ENCODE data around the gene TLE6. TPM values are rescaled to one million over a fixed set of nuclear protein-coding genes. Genes with fewer than 3 reads are reported as not detected.

TLE6 gene
- total RNA-seq, 1 donor from 2014 or later, result 0.11 TPM

DNA sequence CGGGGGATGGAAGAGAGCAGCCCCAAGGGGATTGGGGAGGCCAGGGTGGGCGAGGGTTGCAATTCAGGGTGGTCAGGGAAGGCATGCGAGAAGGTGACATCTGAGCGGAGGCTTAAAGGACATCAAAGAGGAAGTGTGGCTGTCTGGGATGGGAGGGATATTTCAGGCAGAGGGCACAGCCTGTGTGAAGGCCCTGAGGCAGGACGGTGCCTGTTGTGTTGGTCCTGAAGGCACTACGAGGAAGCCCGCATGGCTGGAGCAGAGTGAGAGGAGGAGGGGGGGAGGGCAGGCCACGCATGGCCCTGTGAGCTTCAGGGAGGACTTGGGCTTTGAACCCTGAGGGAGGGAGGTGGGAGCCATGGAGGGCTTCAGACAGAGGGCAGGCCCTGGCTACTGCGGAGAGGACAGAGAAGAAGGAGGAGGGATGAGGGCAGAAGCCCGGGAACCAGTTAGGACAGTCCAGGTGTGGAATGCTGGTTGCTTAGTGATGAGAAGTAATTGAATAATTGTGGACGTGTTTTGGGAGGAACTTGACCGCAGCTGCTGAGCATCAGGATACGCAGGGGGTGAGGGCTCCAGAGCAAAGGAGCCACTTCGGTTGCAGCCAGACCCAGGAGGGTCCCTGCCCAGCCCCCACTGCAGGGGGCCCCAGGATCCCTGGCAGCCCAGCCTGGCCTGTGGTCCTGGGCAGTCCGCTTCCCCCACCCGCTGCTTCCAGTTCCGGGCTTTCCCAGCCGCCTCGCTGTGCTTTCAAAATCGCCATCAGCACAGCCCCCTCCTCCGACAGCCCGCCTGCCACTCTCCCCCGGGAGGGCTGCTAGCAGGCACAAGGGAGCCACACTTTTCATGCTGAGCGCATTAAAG is 6.2 kb downstream of the TLE6 start:
- peaks cover 66% of the 10 kb centered on the region for H3K27me3 Mint-ChIP-seq (ENCODE audit: low read depth, unreplicated experiment)
- Histone ChIP-seq H3K27ac (ENCODE audit: low read depth, low read length) (no peak overlapping the region), H3K9me3 (ENCODE audit: insufficient read depth, low read depth, low read length) (no peaks in the 10 kb centered on the region), H3K27me3 (ENCODE audit: insufficient read depth, low read length) (peaks cover 16% of the 10 kb centered on the region), H3K4me1 (ENCODE audit: insufficient read depth, low read length) (peaks cover 13% of the 10 kb centered on the region), H3K4me3 (ENCODE audit: insufficient read depth, low read depth, low read length) (peak overlapping the region; percentile 40), H3K79me2 (ENCODE audit: insufficient read depth, low read length) (no peaks in the 10 kb centered on the region), H3K4me2 (ENCODE audit: low read length) (peak overlapping the region; percentile 80), H4K20me1 (ENCODE audit: insufficient read depth, low read length) (no peaks in the 10 kb centered on the region), H2AFZ (ENCODE audit: low read depth, low read length) (peak overlapping the region; percentile 67), H3K36me3 (ENCODE audit: insufficient read depth, low read length) (no peaks in the 10 kb centered on the region), H3K9ac (ENCODE audit: low read length) (peak overlapping the region; percentile 33)
- no peaks in the 10 kb centered on the region for H3K4me1 Mint-ChIP-seq (ENCODE audit: low read depth, unreplicated experiment)
- no peak overlapping the region for H3K4me3 Mint-ChIP-seq (ENCODE audit: unreplicated experiment)
- FAIRE-seq, result no peak
- H3K9me3 Mint-ChIP-seq (ENCODE audit: unreplicated experiment), result peaks cover 2% of the 10 kb centered on the region
- peak; percentile 41 for TF ChIP-seq EZH2 (IDR thresholded peaks at IDR 0.05; ENCODE audit: insufficient read depth, low read length)
- TF ChIP-seq CTCF (IDR thresholded peaks at IDR 0.05; ENCODE audit: insufficient read depth, low read depth, low read length), result no peak
- H3K27ac Mint-ChIP-seq (ENCODE audit: unreplicated experiment), result no peak overlapping the region
- no peaks in the 10 kb centered on the region for H3K36me3 Mint-ChIP-seq (ENCODE audit: low read depth, unreplicated experiment)
- DNase-seq (ENCODE audit: low read depth), result peak; percentile 75

DNA sequence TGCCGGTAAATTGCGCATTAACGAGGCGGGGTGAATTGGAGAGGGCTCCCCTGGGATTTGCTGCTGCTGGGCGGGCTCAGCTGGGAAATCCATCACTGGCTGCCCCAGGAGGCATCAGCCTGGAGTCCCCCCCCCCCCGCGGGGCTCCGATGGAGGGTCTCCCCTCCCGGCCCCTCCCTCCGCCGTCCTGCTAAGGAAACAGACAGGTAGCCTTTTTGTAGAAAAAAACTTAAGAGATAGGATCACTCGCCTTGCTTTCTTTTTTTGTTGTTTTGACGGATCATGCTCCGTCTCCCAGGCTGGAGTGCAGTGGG is 6.8 kb downstream of the TLE6 start:
- Histone ChIP-seq H3K4me2 (ENCODE audit: low read length) (peak overlapping the region; percentile 80), H3K36me3 (ENCODE audit: insufficient read depth, low read length) (no peaks in the 10 kb centered on the region), H3K9ac (ENCODE audit: low read length) (peak overlapping the region; percentile 18), H3K9me3 (ENCODE audit: insufficient read depth, low read depth, low read length) (no peaks in the 10 kb centered on the region), H3K27ac (ENCODE audit: low read depth, low read length) (no peak overlapping the region), H4K20me1 (ENCODE audit: insufficient read depth, low read length) (no peaks in the 10 kb centered on the region), H3K4me1 (ENCODE audit: insufficient read depth, low read length) (peaks cover 13% of the 10 kb centered on the region), H3K79me2 (ENCODE audit: insufficient read depth, low read length) (no peaks in the 10 kb centered on the region), H3K4me3 (ENCODE audit: insufficient read depth, low read depth, low read length) (peak overlapping the region; percentile 40), H2AFZ (ENCODE audit: low read depth, low read length) (peak overlapping the region; percentile 67), H3K27me3 (ENCODE audit: insufficient read depth, low read length) (peaks cover 16% of the 10 kb centered on the region)
- FAIRE-seq (no peak), DNase-seq (ENCODE audit: low read depth) (no peak)
- no peaks in the 10 kb centered on the region for H3K4me1 Mint-ChIP-seq (ENCODE audit: low read depth, unreplicated experiment)
- no peak for TF ChIP-seq CTCF (IDR thresholded peaks at IDR 0.05; ENCODE audit: insufficient read depth, low read depth, low read length)
- TF ChIP-seq EZH2 (IDR thresholded peaks at IDR 0.05; ENCODE audit: insufficient read depth, low read length), result no peak
- peaks cover 3% of the 10 kb centered on the region for H3K9me3 Mint-ChIP-seq (ENCODE audit: unreplicated experiment)
- peaks cover 66% of the 10 kb centered on the region for H3K27me3 Mint-ChIP-seq (ENCODE audit: low read depth, unreplicated experiment)
- no peak overlapping the region for H3K4me3 Mint-ChIP-seq (ENCODE audit: unreplicated experiment)
- H3K27ac Mint-ChIP-seq (ENCODE audit: unreplicated experiment), result no peak overlapping the region
- no peaks in the 10 kb centered on the region for H3K36me3 Mint-ChIP-seq (ENCODE audit: low read depth, unreplicated experiment)

- H3K79me2 ChIP-seq (ENCODE audit: insufficient read depth, low read length), result no peaks in the 10 kb centered on the region
- H3K4me1 Mint-ChIP-seq (ENCODE audit: low read depth, unreplicated experiment), result no peaks in the 10 kb centered on the region
- peaks cover 13% of the 10 kb centered on the region for H3K4me1 ChIP-seq (ENCODE audit: insufficient read depth, low read length)
- DNase-seq (ENCODE audit: low read depth), result no peak
- peaks cover 12% of the 10 kb centered on the region for H3K27me3 ChIP-seq (ENCODE audit: insufficient read depth, low read length)
- H3K27me3 Mint-ChIP-seq (ENCODE audit: low read depth, unreplicated experiment), result peaks cover 48% of the 10 kb centered on the region
- H2AFZ ChIP-seq (ENCODE audit: low read depth, low read length), result no peak overlapping the region
- no peak overlapping the region for H3K9ac ChIP-seq (ENCODE audit: low read length)
- H3K4me3 ChIP-seq (ENCODE audit: insufficient read depth, low read depth, low read length), result no peak overlapping the region
- no peak overlapping the region for H3K4me2 ChIP-seq (ENCODE audit: low read length)
- no peaks in the 10 kb centered on the region for H4K20me1 ChIP-seq (ENCODE audit: insufficient read depth, low read length)
- no peak overlapping the region for H3K27ac Mint-ChIP-seq (ENCODE audit: unreplicated experiment)
- H3K36me3 Mint-ChIP-seq (ENCODE audit: low read depth, unreplicated experiment), result no peaks in the 10 kb centered on the region
- no peak overlapping the region for H3K27ac ChIP-seq (ENCODE audit: low read depth, low read length)
- H3K9me3 Mint-ChIP-seq (ENCODE audit: unreplicated experiment), result peaks cover 3% of the 10 kb centered on the region
- TF ChIP-seq CTCF (IDR thresholded peaks at IDR 0.05; ENCODE audit: insufficient read depth, low read depth, low read length) (no peak), EZH2 (IDR thresholded peaks at IDR 0.05; ENCODE audit: insufficient read depth, low read length) (peak; percentile 17)
- H3K36me3 ChIP-seq (ENCODE audit: insufficient read depth, low read length), result no peaks in the 10 kb centered on the region
- no peak overlapping the region for H3K4me3 Mint-ChIP-seq (ENCODE audit: unreplicated experiment)
- H3K9me3 ChIP-seq (ENCODE audit: insufficient read depth, low read depth, low read length), result no peaks in the 10 kb centered on the region
- FAIRE-seq, result no peak
Measured at GRCh38 chr19:2986951-2987524, 9.7 kb downstream of the TLE6 start.

All from astrocyte (in vitro differentiated cells and primary cell).